Ovary (tissue), 9 donors: ENCODE results near the gene SSBP4. TPM values are rescaled to one million over a fixed set of nuclear protein-coding genes. Genes with fewer than 3 reads are reported as not detected.

Experiments used
- DNase-seq, 5 donors: peaks; one replicate each; pipeline ENCODE4 v3.0.0-alpha.2; 2019 to 2020
- H3K27ac ChIP-seq, 2 donors: fragments of 200-600 bp; one replicate each; pipeline versions ENCODE4 v1.5.1 to v1.8.0; 2019 to 2022
- H3K27me3 ChIP-seq: fragments of 200-600 bp; one replicate; pipeline ENCODE4 v1.8.0; 2022
- H3K36me3 ChIP-seq: fragments of 200-600 bp; sonication (generic); one replicate; pipeline ENCODE4 v1.5.1; 2019
- H3K4me1 ChIP-seq: one replicate; pipeline ENCODE4 v1.8.1; 2013; ENCODE audit warnings: mild to moderate bottlenecking, moderate library complexity; ENCODE audit not compliant: insufficient read depth
- H3K4me3 ChIP-seq: fragments of 200-600 bp; sonication (generic); one replicate; pipeline ENCODE4 v1.5.1; 2017
- H3K9me3 ChIP-seq, 2 donors: fragments of 200-600 bp in 1 of 2; sonication (generic) in 1 of 2; one replicate each; pipeline versions ENCODE4 v1.5.1 to v1.8.1; 2013 to 2019; ENCODE audit warnings: mild to moderate bottlenecking in 1 of 2, moderate library complexity in 1 of 2
- CTCF ChIP-seq, 3 donors: fragments of 450-650 bp in 2 of 3; fragments of 200-600 bp in 1 of 3; IDR thresholded peaks; one replicate each; pipeline versions ENCODE4 v1.5.1 to v1.8.0; 2016 to 2022; ENCODE audit warnings: antibody characterized with exemption in 3 of 3, mild to moderate bottlenecking in 1 of 3
- EP300 ChIP-seq: sonication (generic); formaldehyde crosslinking; IDR thresholded peaks from one replicate; pipeline ENCODE4 v1.6.1; 2017; ENCODE audit warnings: antibody characterized with exemption
- POLR2A ChIP-seq: fragments of 450-650 bp; IDR thresholded peaks from one replicate; pipeline ENCODE4 v1.6.1; 2017; ENCODE audit warnings: antibody characterized with exemption, mild to moderate bottlenecking, moderate library complexity
- WGBS, 3 donors: extraction: QIAGEN DNeasy Blood & Tissue Kit in 1 of 3; methylation state at CpG; one replicate each; pipeline versions ENCODE4 v1.1.5 to v1.1.7; 2013 to 2017; 5-methylcytosine and 5-hydroxymethylcytosine counted together
- intact Hi-C, 4 donors: fragments of 100-400 bp; cut with DNase I; formaldehyde crosslinking; loops; one replicate each; pipeline versions ENCODE4 v1.11.0 to v1.15.1; 2022 to 2023
- polyA plus RNA-seq, 2 donors: library from polyadenylated mRNA; stranded (reverse); fragments of 200-250 nt in 1 of 2; fragments of 350-450 nt in 1 of 2; fragmentation: Illumina TruSeq in 1 of 2; extraction: RNeasy Lipid Tissue Mini Kit (QIAGEN cat#74804) in 1 of 2; gene quantifications; one replicate each; pipeline ENCODE4 v1.2.3, GENCODE V29; 2013 to 2014
- total RNA-seq, 7 donors: library from RNA; depleted of rRNA in 2 of 7; stranded (reverse); fragments of >200 nt in 2 of 7; fragmentation: NEBNext Ultra II Directional in 3 of 7; extraction: Animal tissue kit (Norgen Biotek cat#: 25700) in 3 of 7; gene quantifications; one replicate each; pipeline versions ENCODE4 v1.1.0 to v1.2.4, GENCODE V29; 2016 to 2023
- donor health status: DM: no; HTN: no; CAD: no; lungs with moderate emphysema.
- donor health status: DM: no; HTN: no; CAD: no.
- donor health status: Bipolar disorder and iron deficiency.
- donor health status: DM: yes; HTN: yes; CAD: no.
- donor health status: DM: no; HTN: no; CAD: no.
- donor health status: DM: yes; HTN: yes; CAD: no.

Gene SSBP4
- total and polyA plus RNA-seq, 9 donors = 4.6 to 124 (median 88.3) TPM

GRCh38 chr19:18388960-18389725 is 30.1 kb upstream of the SSBP4 start:
- peaks cover 7% of the 10 kb centered on the region for H3K4me1 ChIP-seq
- 69 to 73% (median 70%) methylated on average over 13 of the region's 13 CpGs for WGBS, 3 donors
- no peak overlapping the region for H3K4me3 ChIP-seq
- no peaks in the 10 kb centered on the region for H3K27me3 ChIP-seq
- H3K27ac ChIP-seq = no peak overlapping the region
- intact Hi-C loops = loop anchor here in 1 of 4 donors (5.0 kb wide), 1 partner anchor 37 kb away; no protein-coding TSS in a partner anchor
- TF ChIP-seq POLR2A (no peak), CTCF (IDR thresholded peaks at IDR 0.05) (no peak), EP300 (no peak)
- H3K36me3 ChIP-seq = no peaks in the 10 kb centered on the region
- no peak for DNase-seq
- no peaks in the 10 kb centered on the region for H3K9me3 ChIP-seq

- intact Hi-C loops = loop anchor here in 2 of 4 donors (5.0 kb wide), 2 partner anchors 37 to 42 kb away; no protein-coding TSS in a partner anchor
- Histone ChIP-seq H3K36me3 (no peaks in the 10 kb centered on the region), H3K27me3 (no peaks in the 10 kb centered on the region), H3K4me3 (no peak overlapping the region), H3K27ac (no peak overlapping the region), H3K9me3 (no peaks in the 10 kb centered on the region), H3K4me1 (peaks cover 7% of the 10 kb centered on the region)
- TF ChIP-seq POLR2A (no peak), CTCF (IDR thresholded peaks at IDR 0.05) (no peak), EP300 (no peak)
- no peak for DNase-seq
Measured at GRCh38 chr19:18389726-18390064, 29.5 kb upstream of the SSBP4 start.

- no peaks in the 10 kb centered on the region for H3K9me3 ChIP-seq
- no peak for TF ChIP-seq POLR2A
- H3K36me3 ChIP-seq = no peaks in the 10 kb centered on the region
- intact Hi-C loops = loop anchor here in 1 of 4 donors (5.0 kb wide), 1 partner anchor 43 kb away; no protein-coding TSS in a partner anchor
- H3K4me3 ChIP-seq = no peak overlapping the region
- H3K27me3 ChIP-seq = no peaks in the 10 kb centered on the region
- WGBS, 3 donors = 79 to 90% (median 82%) methylated on average over 6 of the region's 6 CpGs
- peaks cover 7% of the 10 kb centered on the region for H3K4me1 ChIP-seq
- no peak overlapping the region for H3K27ac ChIP-seq
- DNase-seq = no peak
Measured at GRCh38 chr19:18390065-18390907, 28.9 kb upstream of the SSBP4 start.

GRCh38 chr19:18391509-18392075 is 27.6 kb upstream of the SSBP4 start:
- no peaks in the 10 kb centered on the region for H3K36me3 ChIP-seq
- DNase-seq = no peak
- no peak overlapping the region for H3K27ac ChIP-seq
- TF ChIP-seq POLR2A (no peak), CTCF (IDR thresholded peaks at IDR 0.05) (no peak), EP300 (no peak)
- no peaks in the 10 kb centered on the region for H3K9me3 ChIP-seq
- intact Hi-C loops = loop anchor here in 1 of 4 donors (5.0 kb wide), 1 partner anchor 44 kb away; no protein-coding TSS in a partner anchor
- 63 to 83% (median 82%) methylated on average over 9 of the region's 9 CpGs for WGBS, 3 donors
- no peak overlapping the region for H3K4me3 ChIP-seq
- peaks cover 11% of the 10 kb centered on the region for H3K4me1 ChIP-seq
- H3K27me3 ChIP-seq = no peaks in the 10 kb centered on the region
